ENCODE data around the gene BRME1.

GRCh38 chr19:13934785-13935109 lies 28.8 kb upstream of the BRME1 start:
- TF ChIP-seq CTCF (IDR thresholded peaks at IDR 0.05) = no peak
- no peak for TF ChIP-seq POLR2A (IDR thresholded peaks at IDR 0.05)

Data from lower leg skin (tissue), 3 donors.